ENCODE measurements around the gene PCDH15.
A peak's percentile ranks its signal among the peaks of the same experiment; 100 is the strongest.

DNA sequence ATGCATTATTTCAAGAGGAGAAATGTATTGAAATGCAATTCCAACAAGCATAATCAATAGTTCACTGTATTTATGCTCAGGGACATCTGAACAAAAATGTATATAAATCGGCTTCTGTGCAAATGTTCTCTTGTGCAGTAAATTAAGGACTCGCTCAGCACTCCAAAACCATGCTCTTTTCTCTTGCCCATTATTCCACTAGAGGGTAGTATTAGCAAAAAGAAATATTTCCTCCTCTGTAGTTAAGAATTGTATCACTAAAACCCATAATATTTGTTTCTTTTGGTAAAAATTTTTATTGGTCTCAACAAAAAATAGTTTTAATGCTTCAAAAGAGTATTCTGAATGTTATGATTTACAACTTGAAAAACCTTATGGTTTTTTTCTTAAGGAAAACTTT lies 803.1 kb downstream of the PCDH15 start:
- TF ChIP-seq CTCF (conservative IDR thresholded peaks at IDR 0.05; ENCODE audit: low read depth, low read length), result 0 out of 2 replicates have a peak, but pooled peaks have one; percentile 9
- no peak for TF ChIP-seq EZH2 (IDR thresholded peaks at IDR 0.05; ENCODE audit: borderline replicate concordance, low read depth, low read length, poor library complexity, severe bottlenecking)

All from A673 (cell line).